K562 (cell line): ENCODE measurements around the gene HSFX3. TPM values are rescaled to one million over a fixed set of nuclear protein-coding genes. Genes with fewer than 3 reads are reported as not detected.

Source experiments
- ATAC-seq: fragments of 200-7000 bp; cut with Tn5 transposase; 3 replicates; pipeline ENCODE4 v1.9.1; 2020; ENCODE audit warnings: moderate library complexity
- BruUV-seq: library from RNA; stranded (reverse); fragments of 400-500 nt; replicated peaks from 2 replicates; lab custom pipeline; 2021; lab: Mats Ljungman, UMichigan
- CTCF ChIA-PET: fragments of 300-600 bp; formaldehyde crosslinking; extraction: SDS; loops from one replicate; lab custom pipeline; 2021; ENCODE audit warnings: low intra/inter-chr PET ratio; lab: Yijun Ruan, JAX
- POLR2A ChIA-PET: fragments of 300-600, 350-650 bp; sonication (Branson Sonifier 250); formaldehyde crosslinking; extraction: SDS; loops from one replicate; lab custom pipeline; 2021; ENCODE audit warnings: antibody characterized with exemption, inconsistent platforms; lab: Yijun Ruan, JAX
- DNase-seq, 4 experiments: peaks; one replicate each; pipeline versions ENCODE4 v3.0.0 to v3.0.0-alpha.2; 2011 to 2018; ENCODE audit warnings: low spot score in 3 of 4, mixed read lengths in 3 of 4; ENCODE audit errors: extremely low read depth in 1 of 4
- FAIRE-seq: peaks from 2 replicates; lab custom pipeline; 2011; peaks lifted over from hg19 to GRCh38; lab: Jason Lieb, UNC
- H2AFZ ChIP-seq: 2 replicates; pipeline ENCODE4 v1.6.0; 2011; ENCODE audit warnings: low read depth, low read length, control low read depth, inconsistent platforms
- H3K27ac ChIP-seq: fragments of 200-600 bp; 3 replicates; pipeline ENCODE4 v1.8.0; 2011; ENCODE audit warnings: low read depth, mild to moderate bottlenecking, control low read depth, inconsistent platforms, low read length, moderate library complexity, mixed read lengths; ENCODE audit errors: extremely low read depth
- H3K27me3 ChIP-seq, 2 experiments: fragments of 300-600 bp in 1 of 2; 2 replicates in 1 of 2; 3 replicates in 1 of 2; pipeline versions ENCODE4 v1.6.0 to v1.8.0; 2011; ENCODE audit warnings: inconsistent platforms in 2 of 2, low read length in 2 of 2, mild to moderate bottlenecking in 1 of 2, mixed read lengths in 1 of 2, moderate library complexity in 1 of 2; ENCODE audit not compliant: control insufficient read depth in 2 of 2, insufficient read depth in 2 of 2
- H3K36me3 ChIP-seq: fragments of 300-600 bp; 3 replicates; pipeline ENCODE4 v1.8.0; 2011; ENCODE audit warnings: mild to moderate bottlenecking, low read length, inconsistent platforms; ENCODE audit not compliant: control insufficient read depth, insufficient read depth
- H3K4me1 ChIP-seq, 2 experiments: fragments of 200-600 bp in 1 of 2; replicated peaks in 1 of 2; 2 replicates in 1 of 2; 3 replicates in 1 of 2; pipeline versions ENCODE4 v1.5.1 to v1.8.0; 2011; ENCODE audit warnings: inconsistent platforms in 2 of 2, low read length in 2 of 2, mild to moderate bottlenecking in 1 of 2, mixed read lengths in 1 of 2, moderate library complexity in 1 of 2; ENCODE audit not compliant: control insufficient read depth in 2 of 2, insufficient read depth in 2 of 2
- H3K4me2 ChIP-seq: 2 replicates; pipeline ENCODE4 v1.6.1; 2011; ENCODE audit warnings: low read length, control low read depth, inconsistent platforms, mixed read lengths; ENCODE audit not compliant: insufficient read depth
- H3K4me3 ChIP-seq: fragments of 200-600 bp; sonication (generic), shearing (Covaris generic); 2 replicates; pipeline ENCODE4 v1.5.1; 2016; ENCODE audit warnings: control low read depth, inconsistent platforms
- H3K79me2 ChIP-seq: fragments of 200-600 bp; 3 replicates; pipeline ENCODE4 v1.8.0; 2011; ENCODE audit warnings: low read length, inconsistent platforms; ENCODE audit not compliant: control insufficient read depth, insufficient read depth
- H3K9ac ChIP-seq, 2 experiments: 2 replicates each; pipeline versions ENCODE4 v1.6.0 to v1.6.1; 2011; ENCODE audit warnings: low read depth in 2 of 2, low read length in 2 of 2, control low read depth in 1 of 2, inconsistent platforms in 1 of 2, mild to moderate bottlenecking in 1 of 2, mixed read lengths in 1 of 2; ENCODE audit not compliant: insufficient read depth in 1 of 2
- H3K9me1 ChIP-seq: one replicate; pipeline ENCODE4 v1.6.0; 2011; ENCODE audit warnings: inconsistent platforms, mild to moderate bottlenecking, low read length, moderate library complexity; ENCODE audit not compliant: control insufficient read depth, insufficient read depth
- H3K9me3 ChIP-seq: replicated peaks from 2 replicates; pipeline ENCODE4 v1.5.1; 2011; ENCODE audit warnings: low read depth, low read length, inconsistent platforms; ENCODE audit not compliant: control insufficient read depth, insufficient read depth
- H4K20me1 ChIP-seq: replicated peaks from 2 replicates; pipeline ENCODE4 v1.6.1; 2011; ENCODE audit warnings: low read length, inconsistent platforms, mixed read lengths; ENCODE audit not compliant: control insufficient read depth, insufficient read depth
- FOXM1 ChIP-seq, 2 experiments: fragments of 450-650 bp in 1 of 2; sonication (generic) in 1 of 2; formaldehyde crosslinking in 1 of 2; IDR thresholded peaks; 2 replicates each; pipeline versions ENCODE4 v1.6.1 to v1.9.0; 2017 to 2022; ENCODE audit warnings: low read depth in 2 of 2, mild to moderate bottlenecking in 2 of 2, missing genetic modification reagents in 1 of 2, moderate library complexity in 1 of 2
- GABPB2 ChIP-seq: fragments of 250-450 bp; sonication (Bioruptor Pico); conservative IDR thresholded peaks from 2 replicates; pipeline ENCODE4 v1.5.1; 2021; ENCODE audit warnings: mild to moderate bottlenecking
- HINFP ChIP-seq: fragments of 450-650 bp; conservative IDR thresholded peaks from 2 replicates; pipeline ENCODE4 v1.6.1; 2016; ENCODE audit warnings: missing genetic modification characterization, low read depth, mild to moderate bottlenecking, control low read depth, missing compliant biosample characterization
- HMG20B ChIP-seq: fragments of 250-450 bp; sonication (Bioruptor Pico); IDR thresholded peaks from 2 replicates; pipeline ENCODE4 v1.5.0; 2021; ENCODE audit warnings: mild to moderate bottlenecking
- ID3 ChIP-seq, 2 experiments: fragments of 250-450 bp in 1 of 2; fragments of 450-650 bp in 1 of 2; sonication (Bioruptor Pico) in 1 of 2; IDR thresholded peaks; 2 replicates each; pipeline versions ENCODE4 v1.6.1 to v1.8.0; 2016 to 2021; ENCODE audit warnings: mild to moderate bottlenecking in 2 of 2, moderate library complexity in 2 of 2, missing compliant biosample characterization in 1 of 2, missing genetic modification characterization in 1 of 2
- POLR3G ChIP-seq: IDR thresholded peaks from 2 replicates; pipeline ENCODE4 v1.6.1; 2011; ENCODE audit not compliant: insufficient read length, insufficient replicate concordance; ENCODE audit errors: extremely low read depth
- RB1 ChIP-seq: fragments of 450-650 bp; IDR thresholded peaks from 2 replicates; pipeline ENCODE4 v1.6.1; 2017; ENCODE audit warnings: low read depth, mild to moderate bottlenecking
- RBM25 ChIP-seq: fragments of 200-400 bp; formaldehyde crosslinking; IDR thresholded peaks from 2 replicates; pipeline ENCODE4 v1.6.1; 2018; ENCODE audit warnings: low read length, low read depth, moderate library complexity; ENCODE audit not compliant: severe bottlenecking
- SIN3A ChIP-seq, 2 experiments: fragments of 150-350 bp in 1 of 2; IDR thresholded peaks; 2 replicates each; pipeline ENCODE4 v1.6.1; 2011 to 2016; ENCODE audit warnings: borderline replicate concordance in 2 of 2, low read depth in 2 of 2, low read length in 2 of 2, mild to moderate bottlenecking in 2 of 2, moderate library complexity in 2 of 2; ENCODE audit not compliant: control insufficient read depth in 1 of 2
- SMAD2 ChIP-seq: fragments of 150-350 bp; IDR thresholded peaks from 2 replicates; pipeline ENCODE4 v1.6.1; 2014; ENCODE audit warnings: low read depth, mild to moderate bottlenecking, low read length
- TGIF2 ChIP-seq: sonication (generic); formaldehyde crosslinking; IDR thresholded peaks from 2 replicates; pipeline ENCODE4 v1.8.1; 2022; ENCODE audit warnings: mild to moderate bottlenecking, missing genetic modification reagents, moderate library complexity
- THRB ChIP-seq: fragments of 450-650 bp; formaldehyde crosslinking; conservative IDR thresholded peaks from 2 replicates; pipeline ENCODE4 v1.4.0; 2022; ENCODE audit warnings: mild to moderate bottlenecking, missing genetic modification characterization
- ZEB2 ChIP-seq: fragments of 450-650 bp; IDR thresholded peaks from 2 replicates; pipeline ENCODE4 v1.6.1; 2016
- ZNF695 ChIP-seq: fragments of 450-650 bp; formaldehyde crosslinking; IDR thresholded peaks from 2 replicates; pipeline ENCODE4 v1.4.0; 2020; ENCODE audit warnings: mild to moderate bottlenecking, moderate library complexity
- WGBS: fragments of 100-300 bp; shearing (Covaris generic); methylation state at CpG from one replicate; pipeline ENCODE4 v1.1.6; 2016; ENCODE audit warnings: low coverage, mixed read lengths; ENCODE audit not compliant: insufficient coverage; ENCODE audit errors: missing lambda C conversion rate; 5-methylcytosine and 5-hydroxymethylcytosine counted together
- in situ Hi-C: fragments of 300-500 bp; cut with MboI; formaldehyde crosslinking; loops from 4 replicates; pipeline ENCODE4 v1.15.0; 2018; ENCODE audit warnings: inconsistent platforms, mixed read lengths
- intact Hi-C: fragments of 100-400 bp; cut with micrococcal nuclease; formaldehyde crosslinking; loops from 2 replicates; pipeline ENCODE4 v1.14.2; 2022
- polyA plus RNA-seq, 8 experiments: library from polyadenylated mRNA; depleted of rRNA in 4 of 8; stranded (reverse) in 5 of 8; unstranded in 3 of 8; fragments of >200 nt; fragmentation: Nextera tagmentation in 2 of 8; fragmentation: Illumina TruSeq in 1 of 8; extraction: Ambion mirVana in 2 of 8; extraction: Trizol in 1 of 8; gene quantifications; 2 replicates each; pipeline versions ENCODE4 v1.2.1 to v1.2.3, GENCODE V29; 2011 to 2014; ENCODE audit warnings: inconsistent platforms in 1 of 8, missing spikeins in 1 of 8
- total RNA-seq, 7 experiments: library from RNA; depleted of rRNA in 6 of 7; stranded (reverse); fragments of >200 nt in 6 of 7; fragmentation: Illumina TruSeq in 2 of 7; extraction: Trizol in 2 of 7; gene quantifications; 2 replicates each; pipeline versions ENCODE4 v1.2.1 to v1.2.3, GENCODE V29; 2011 to 2021; ENCODE audit warnings: low replicate concordance in 1 of 7
- TF ChIP-seq, protein P1 (sequence below): fragments of 450-650 bp; IDR thresholded peaks from one replicate; pipeline ENCODE4 v1.6.1; 2018; ENCODE audit warnings: mild to moderate bottlenecking, moderate library complexity; ENCODE audit not compliant: partially characterized antibody

HSFX3 gene
- total and polyA plus RNA-seq, 9 of the 15 experiments (the other 6 are each of a cell fraction or from before 2014, with no cell fraction given), result 0.08 to 0.10 TPM; not detected in 7

GRCh38 chrX:149505671-149506070 is 44.1 kb downstream of the HSFX3 start:
- Histone ChIP-seq H2AFZ (peak overlapping the region; percentile 93), H3K27me3 (peaks cover 0 to 7% of the 10 kb centered on the region in 2 experiments; a peak in 3 of 5 replicates), H3K36me3 (no peaks in the 10 kb centered on the region), H3K4me3 (no peak overlapping the region), H4K20me1 (no peaks in the 10 kb centered on the region; the same call in 1 of the 2 replicates), H3K4me2 (peak overlapping the region; percentile 74; the same call in 1 of the 2 replicates), H3K9ac (no peak overlapping the region), H3K9me3 (no peaks in the 10 kb centered on the region), H3K79me2 (no peaks in the 10 kb centered on the region), H3K9me1 (peaks cover 4% of the 10 kb centered on the region), H3K27ac (no peak overlapping the region), H3K4me1 (peaks cover 11 to 14% of the 10 kb centered on the region in 2 experiments; a peak in 2 of 5 replicates)
- ATAC-seq (no peak), FAIRE-seq (no peak), DNase-seq (no peak)
- in situ Hi-C loops, result loop anchor here (25.0 kb wide), 1 partner anchor 132 kb away; the partner anchor contains the start of gene TMEM185A
- no TSS peak for BruUV-seq
- POLR2A ChIA-PET, result interaction anchor here (1.8 kb wide), 1 partner anchor 35 kb away, joined by 4 read pairs; the partner anchor contains the start of gene EOLA1
- intact Hi-C loops, result loop anchor here (5.0 kb wide), 1 partner anchor 37 kb away; the partner anchor contains the start of gene EOLA1
- TF ChIP-seq, protein P1, sequence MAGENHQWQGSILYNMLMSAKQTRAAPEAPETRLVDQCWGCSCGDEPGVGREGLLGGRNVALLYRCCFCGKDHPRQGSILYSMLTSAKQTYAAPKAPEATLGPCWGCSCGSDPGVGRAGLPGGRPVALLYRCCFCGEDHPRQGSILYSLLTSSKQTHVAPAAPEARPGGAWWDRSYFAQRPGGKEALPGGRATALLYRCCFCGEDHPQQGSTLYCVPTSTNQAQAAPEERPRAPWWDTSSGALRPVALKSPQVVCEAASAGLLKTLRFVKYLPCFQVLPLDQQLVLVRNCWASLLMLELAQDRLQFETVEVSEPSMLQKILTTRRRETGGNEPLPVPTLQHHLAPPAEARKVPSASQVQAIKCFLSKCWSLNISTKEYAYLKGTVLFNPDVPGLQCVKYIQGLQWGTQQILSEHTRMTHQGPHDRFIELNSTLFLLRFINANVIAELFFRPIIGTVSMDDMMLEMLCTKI, result no peak
- TF ChIP-seq SMAD2 (no peak), HINFP (tag) (no peak), ID3 (CRISPR knock-in tag; IDR thresholded peaks at IDR 0.05) (no peak), ID3 (tag; IDR thresholded peaks at IDR 0.05) (no peak), TGIF2 (CRISPR knock-in tag) (no peak), THRB (CRISPR knock-in tag) (no peak), POLR3G (no peak), HMG20B (CRISPR knock-in tag) (no peak), SIN3A (IDR thresholded peaks at IDR 0.05; ENCODE audit: borderline replicate concordance in 2 of 2, control insufficient read depth in 1 of 2, low read depth in 2 of 2, low read length in 2 of 2) (no peak), RBM25 (no peak), FOXM1 (IDR thresholded peaks at IDR 0.05; ENCODE audit: low read depth) (no peak), FOXM1 (CRISPR knock-in tag; IDR thresholded peaks at IDR 0.05; ENCODE audit: low read depth) (no peak), GABPB2 (CRISPR knock-in tag) (no peak), RB1 (no peak), ZNF695 (no peak), ZEB2 (no peak)
- 39% methylated on average over 8 of the region's 9 CpGs for WGBS
- CTCF ChIA-PET, result no interaction called here
